WTC11 (cell line): Measurements from ENCODE around the gene LAMA2.

Experiments
- CREM ChIP-seq: sonication (generic); formaldehyde crosslinking; IDR thresholded peaks from 2 replicates; pipeline ENCODE4 v1.8.1; 2022; ENCODE audit warnings: mild to moderate bottlenecking, missing genetic modification reagents, moderate library complexity
- ELF4 ChIP-seq: sonication (generic); formaldehyde crosslinking; IDR thresholded peaks from 2 replicates; pipeline ENCODE4 v1.8.1; 2022; ENCODE audit warnings: low read depth, mild to moderate bottlenecking, moderate library complexity, missing genetic modification reagents
- ESRRA ChIP-seq: sonication (generic); formaldehyde crosslinking; IDR thresholded peaks from 2 replicates; pipeline ENCODE4 v1.8.1; 2022; ENCODE audit warnings: mild to moderate bottlenecking, missing genetic modification reagents, borderline replicate concordance
- FOXJ3 ChIP-seq: sonication (generic); formaldehyde crosslinking; IDR thresholded peaks from 2 replicates; pipeline ENCODE4 v1.9.0; 2021; ENCODE audit warnings: missing genetic modification reagents, mild to moderate bottlenecking, borderline replicate concordance
- NR1H2 ChIP-seq: sonication (generic); formaldehyde crosslinking; IDR thresholded peaks from 2 replicates; pipeline ENCODE4 v1.9.0; 2021; ENCODE audit warnings: mild to moderate bottlenecking, moderate library complexity, missing genetic modification reagents
- RELA ChIP-seq: sonication (generic); formaldehyde crosslinking; IDR thresholded peaks from 2 replicates; pipeline ENCODE4 v1.8.1; 2022; ENCODE audit warnings: missing genetic modification reagents, mild to moderate bottlenecking, borderline replicate concordance
- SP1 ChIP-seq: sonication (generic); formaldehyde crosslinking; conservative IDR thresholded peaks from 2 replicates; pipeline ENCODE4 v1.8.1; 2022; ENCODE audit warnings: missing genetic modification reagents
- ZSCAN18 ChIP-seq: fragments of 250-450 bp; sonication (Bioruptor Pico); IDR thresholded peaks from 2 replicates; pipeline ENCODE4 v2.1.2; 2022; ENCODE audit warnings: mild to moderate bottlenecking, moderate library complexity
- TF ChIP-seq, protein P1 (sequence below): fragments of 200-600 bp; IDR thresholded peaks from 2 replicates; pipeline ENCODE4 v1.8.0; 2022; ENCODE audit warnings: antibody characterized with exemption
- TF ChIP-seq, protein P2 (sequence below): sonication (generic); formaldehyde crosslinking; conservative IDR thresholded peaks from 2 replicates; pipeline ENCODE4 v1.8.1; 2023; ENCODE audit warnings: mild to moderate bottlenecking, low read depth, missing genetic modification reagents, moderate library complexity
- TF ChIP-seq, protein P3 (sequence below): sonication (generic); formaldehyde crosslinking; IDR thresholded peaks from 2 replicates; pipeline ENCODE4 v1.8.1; 2022; ENCODE audit warnings: mild to moderate bottlenecking, missing genetic modification reagents, moderate library complexity, borderline replicate concordance
- TF ChIP-seq, protein P4 (sequence below): fragments of 250-450 bp; sonication (Bioruptor Pico); IDR thresholded peaks from 2 replicates; pipeline ENCODE4 v1.9.0; 2021; ENCODE audit warnings: mild to moderate bottlenecking
- TF ChIP-seq, protein P5 (sequence below): sonication (generic); formaldehyde crosslinking; conservative IDR thresholded peaks from 2 replicates; pipeline ENCODE4 v1.8.1; 2022; ENCODE audit warnings: mild to moderate bottlenecking, missing genetic modification reagents

- TF ChIP-seq FOXJ3 (CRISPR knock-in tag), result no peak
- TF ChIP-seq, protein P1, sequence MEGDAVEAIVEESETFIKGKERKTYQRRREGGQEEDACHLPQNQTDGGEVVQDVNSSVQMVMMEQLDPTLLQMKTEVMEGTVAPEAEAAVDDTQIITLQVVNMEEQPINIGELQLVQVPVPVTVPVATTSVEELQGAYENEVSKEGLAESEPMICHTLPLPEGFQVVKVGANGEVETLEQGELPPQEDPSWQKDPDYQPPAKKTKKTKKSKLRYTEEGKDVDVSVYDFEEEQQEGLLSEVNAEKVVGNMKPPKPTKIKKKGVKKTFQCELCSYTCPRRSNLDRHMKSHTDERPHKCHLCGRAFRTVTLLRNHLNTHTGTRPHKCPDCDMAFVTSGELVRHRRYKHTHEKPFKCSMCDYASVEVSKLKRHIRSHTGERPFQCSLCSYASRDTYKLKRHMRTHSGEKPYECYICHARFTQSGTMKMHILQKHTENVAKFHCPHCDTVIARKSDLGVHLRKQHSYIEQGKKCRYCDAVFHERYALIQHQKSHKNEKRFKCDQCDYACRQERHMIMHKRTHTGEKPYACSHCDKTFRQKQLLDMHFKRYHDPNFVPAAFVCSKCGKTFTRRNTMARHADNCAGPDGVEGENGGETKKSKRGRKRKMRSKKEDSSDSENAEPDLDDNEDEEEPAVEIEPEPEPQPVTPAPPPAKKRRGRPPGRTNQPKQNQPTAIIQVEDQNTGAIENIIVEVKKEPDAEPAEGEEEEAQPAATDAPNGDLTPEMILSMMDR, result no peak
- TF ChIP-seq, protein P2, sequence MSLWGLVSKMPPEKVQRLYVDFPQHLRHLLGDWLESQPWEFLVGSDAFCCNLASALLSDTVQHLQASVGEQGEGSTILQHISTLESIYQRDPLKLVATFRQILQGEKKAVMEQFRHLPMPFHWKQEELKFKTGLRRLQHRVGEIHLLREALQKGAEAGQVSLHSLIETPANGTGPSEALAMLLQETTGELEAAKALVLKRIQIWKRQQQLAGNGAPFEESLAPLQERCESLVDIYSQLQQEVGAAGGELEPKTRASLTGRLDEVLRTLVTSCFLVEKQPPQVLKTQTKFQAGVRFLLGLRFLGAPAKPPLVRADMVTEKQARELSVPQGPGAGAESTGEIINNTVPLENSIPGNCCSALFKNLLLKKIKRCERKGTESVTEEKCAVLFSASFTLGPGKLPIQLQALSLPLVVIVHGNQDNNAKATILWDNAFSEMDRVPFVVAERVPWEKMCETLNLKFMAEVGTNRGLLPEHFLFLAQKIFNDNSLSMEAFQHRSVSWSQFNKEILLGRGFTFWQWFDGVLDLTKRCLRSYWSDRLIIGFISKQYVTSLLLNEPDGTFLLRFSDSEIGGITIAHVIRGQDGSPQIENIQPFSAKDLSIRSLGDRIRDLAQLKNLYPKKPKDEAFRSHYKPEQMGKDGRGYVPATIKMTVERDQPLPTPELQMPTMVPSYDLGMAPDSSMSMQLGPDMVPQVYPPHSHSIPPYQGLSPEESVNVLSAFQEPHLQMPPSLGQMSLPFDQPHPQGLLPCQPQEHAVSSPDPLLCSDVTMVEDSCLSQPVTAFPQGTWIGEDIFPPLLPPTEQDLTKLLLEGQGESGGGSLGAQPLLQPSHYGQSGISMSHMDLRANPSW, result no peak
- TF ChIP-seq, protein P3, sequence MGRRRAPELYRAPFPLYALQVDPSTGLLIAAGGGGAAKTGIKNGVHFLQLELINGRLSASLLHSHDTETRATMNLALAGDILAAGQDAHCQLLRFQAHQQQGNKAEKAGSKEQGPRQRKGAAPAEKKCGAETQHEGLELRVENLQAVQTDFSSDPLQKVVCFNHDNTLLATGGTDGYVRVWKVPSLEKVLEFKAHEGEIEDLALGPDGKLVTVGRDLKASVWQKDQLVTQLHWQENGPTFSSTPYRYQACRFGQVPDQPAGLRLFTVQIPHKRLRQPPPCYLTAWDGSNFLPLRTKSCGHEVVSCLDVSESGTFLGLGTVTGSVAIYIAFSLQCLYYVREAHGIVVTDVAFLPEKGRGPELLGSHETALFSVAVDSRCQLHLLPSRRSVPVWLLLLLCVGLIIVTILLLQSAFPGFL (CRISPR knock-in tag), result no peak
- no peak for TF ChIP-seq CREM
- no peak for TF ChIP-seq ZSCAN18
- TF ChIP-seq, protein P4, sequence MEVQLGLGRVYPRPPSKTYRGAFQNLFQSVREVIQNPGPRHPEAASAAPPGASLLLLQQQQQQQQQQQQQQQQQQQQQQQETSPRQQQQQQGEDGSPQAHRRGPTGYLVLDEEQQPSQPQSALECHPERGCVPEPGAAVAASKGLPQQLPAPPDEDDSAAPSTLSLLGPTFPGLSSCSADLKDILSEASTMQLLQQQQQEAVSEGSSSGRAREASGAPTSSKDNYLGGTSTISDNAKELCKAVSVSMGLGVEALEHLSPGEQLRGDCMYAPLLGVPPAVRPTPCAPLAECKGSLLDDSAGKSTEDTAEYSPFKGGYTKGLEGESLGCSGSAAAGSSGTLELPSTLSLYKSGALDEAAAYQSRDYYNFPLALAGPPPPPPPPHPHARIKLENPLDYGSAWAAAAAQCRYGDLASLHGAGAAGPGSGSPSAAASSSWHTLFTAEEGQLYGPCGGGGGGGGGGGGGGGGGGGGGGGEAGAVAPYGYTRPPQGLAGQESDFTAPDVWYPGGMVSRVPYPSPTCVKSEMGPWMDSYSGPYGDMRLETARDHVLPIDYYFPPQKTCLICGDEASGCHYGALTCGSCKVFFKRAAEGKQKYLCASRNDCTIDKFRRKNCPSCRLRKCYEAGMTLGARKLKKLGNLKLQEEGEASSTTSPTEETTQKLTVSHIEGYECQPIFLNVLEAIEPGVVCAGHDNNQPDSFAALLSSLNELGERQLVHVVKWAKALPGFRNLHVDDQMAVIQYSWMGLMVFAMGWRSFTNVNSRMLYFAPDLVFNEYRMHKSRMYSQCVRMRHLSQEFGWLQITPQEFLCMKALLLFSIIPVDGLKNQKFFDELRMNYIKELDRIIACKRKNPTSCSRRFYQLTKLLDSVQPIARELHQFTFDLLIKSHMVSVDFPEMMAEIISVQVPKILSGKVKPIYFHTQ (CRISPR knock-in tag), result no peak
- no peak for TF ChIP-seq NR1H2 (CRISPR knock-in tag)
- TF ChIP-seq, protein P5, sequence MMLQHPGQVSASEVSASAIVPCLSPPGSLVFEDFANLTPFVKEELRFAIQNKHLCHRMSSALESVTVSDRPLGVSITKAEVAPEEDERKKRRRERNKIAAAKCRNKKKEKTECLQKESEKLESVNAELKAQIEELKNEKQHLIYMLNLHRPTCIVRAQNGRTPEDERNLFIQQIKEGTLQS (CRISPR knock-in tag), result no peak
- no peak for TF ChIP-seq ESRRA (CRISPR knock-in tag)
- TF ChIP-seq ELF4 (CRISPR knock-in tag), result no peak
- TF ChIP-seq RELA (CRISPR knock-in tag), result no peak
- no peak for TF ChIP-seq SP1 (CRISPR knock-in tag)
Observed at GRCh38 chr6:129094147-129094546, 211.2 kb downstream of the LAMA2 start.
